ENCODE results near the gene EPHB2.

Gene EPHB2

GRCh38 chr1:22962558-22962957 is 251.9 kb downstream of the EPHB2 start:
- no peak for ATAC-seq

DNA sequence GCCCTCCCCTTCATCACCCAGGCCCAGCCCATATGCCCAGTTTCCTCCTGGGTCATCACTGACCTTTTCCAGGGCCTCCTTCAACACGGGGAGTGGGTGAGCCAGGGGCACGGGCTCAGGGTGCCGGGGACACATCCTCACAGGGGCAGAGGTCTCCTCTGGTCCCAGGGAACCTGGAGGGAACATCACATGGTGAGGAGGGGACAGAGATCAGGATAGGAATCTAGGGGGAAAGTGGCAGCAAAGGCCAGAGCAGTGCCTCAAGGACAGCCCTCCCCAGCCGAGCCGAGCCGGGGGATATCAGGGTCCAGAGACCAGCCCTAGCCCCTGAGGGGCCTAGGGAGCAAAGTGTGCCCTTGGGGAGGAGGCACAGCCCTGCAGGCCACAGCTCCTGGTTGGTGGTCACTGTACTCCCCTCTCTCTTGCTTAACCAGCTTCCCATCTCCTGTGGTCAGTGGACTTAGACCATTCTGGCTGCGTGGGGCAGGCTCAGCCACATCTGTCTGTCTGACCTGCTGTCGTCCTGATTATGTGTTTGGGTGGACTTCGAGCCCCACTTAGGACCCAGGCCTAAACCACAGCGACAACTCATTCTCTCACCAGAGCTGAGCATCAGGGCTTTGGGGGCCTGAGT is 252.5 kb downstream of the EPHB2 start:
- no peak for ATAC-seq

DNA sequence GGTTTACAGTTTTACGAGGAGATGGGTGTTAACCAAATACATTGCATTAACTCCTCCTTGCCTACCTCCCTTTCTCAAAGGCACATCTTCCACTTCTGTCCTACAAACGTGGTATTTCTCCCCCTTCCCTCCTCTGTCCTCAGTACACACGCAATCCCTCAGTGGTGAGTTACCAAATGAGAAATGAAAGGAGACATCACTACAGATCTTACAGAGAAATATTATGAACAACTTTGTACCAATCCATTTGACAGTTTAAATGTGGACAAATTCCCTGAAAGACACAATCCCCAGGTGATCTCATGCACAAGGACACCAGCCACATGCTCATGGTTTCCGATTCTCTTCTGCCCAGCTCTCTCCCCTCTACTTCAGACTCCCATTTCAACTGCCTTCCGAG is 255.7 kb downstream of the EPHB2 start:
- no peak for ATAC-seq

GRCh38 chr1:22967833-22968232 is 257.2 kb downstream of the EPHB2 start:
- no peak for ATAC-seq

DNA sequence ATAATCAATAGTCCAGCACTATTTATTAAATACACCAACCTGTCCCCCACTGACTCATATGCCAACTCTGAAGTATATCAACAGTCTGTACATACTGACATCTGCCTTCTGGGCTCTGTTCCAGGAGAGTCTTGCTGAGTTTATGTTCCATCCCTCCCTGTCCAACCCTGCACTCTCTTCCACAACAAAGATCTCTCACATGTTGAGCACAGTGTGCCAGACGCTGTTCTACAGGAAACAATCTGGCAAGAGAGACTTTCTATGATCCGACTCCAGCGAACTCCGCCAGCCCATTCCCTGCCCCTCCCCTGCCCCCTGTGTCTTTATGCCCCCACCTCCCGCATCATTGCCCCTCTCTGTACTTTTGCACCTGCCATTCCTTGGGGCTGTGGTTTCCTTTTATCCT is 258.7 kb downstream of the EPHB2 start:
- ATAC-seq, result no peak

DNA sequence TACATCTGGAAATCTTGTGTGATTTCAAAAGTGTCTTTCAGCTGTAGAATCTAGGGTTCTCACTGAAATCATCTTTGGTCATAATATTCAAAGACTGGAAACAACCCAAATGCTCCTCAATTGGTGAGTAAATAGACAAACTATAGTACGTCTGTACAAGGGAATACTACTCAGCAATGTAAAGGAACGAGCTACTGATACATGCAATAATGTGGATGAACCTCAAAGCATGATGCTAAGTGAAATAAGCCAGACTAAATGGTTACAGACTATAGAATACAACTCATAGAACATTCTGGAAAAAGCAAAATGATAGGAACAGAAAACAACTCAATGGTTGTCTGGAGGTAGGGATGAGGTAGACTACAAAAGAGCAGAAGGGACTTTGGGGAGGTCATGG is 259.5 kb downstream of the EPHB2 start:
- ATAC-seq, result no peak
